PFSK-1 (cell line): ENCODE measurements around the gene BNC1.

Experiments used
- FOXP2 ChIP-seq: optimal IDR thresholded peaks from 2 replicates; pipeline ENCODE3; 2011; ENCODE audit warnings: borderline replicate concordance, control low read depth, inconsistent platforms; ENCODE audit not compliant: insufficient read depth; ENCODE audit errors: extremely low read length, extremely low read depth
- POLR2AphosphoS5 ChIP-seq: IDR thresholded peaks from 2 replicates; pipeline ENCODE4 v1.6.1; 2012; ENCODE audit warnings: low read depth, mild to moderate bottlenecking, control low read depth, low read length, moderate library complexity
- TAF1 ChIP-seq: IDR thresholded peaks from 2 replicates; pipeline ENCODE4 v1.6.1; 2012; ENCODE audit warnings: low read length, control low read depth, borderline replicate concordance; ENCODE audit not compliant: insufficient read depth

- no peak for TF ChIP-seq POLR2AphosphoS5
- TF ChIP-seq TAF1, result no peak
- TF ChIP-seq FOXP2, result no peak
Measured at GRCh38 chr15:83285284-83285978, 967 bp upstream of the BNC1 start.
